ENCODE measurements around the gene ZNF808. TPM values are rescaled to one million over a fixed set of nuclear protein-coding genes. Genes with fewer than 3 reads are reported as not detected.
A peak's percentile ranks its signal among the peaks of the same experiment; 100 is the strongest.
"Not testable (repeated sequence)": the region's sequence is repeated elsewhere in the genome, so short reads cannot be mapped to it uniquely, and the experiment has no call there.

The ZNF808 gene
- polyA plus RNA-seq, 4 donors, result 1.1 to 15.2 (median 4.1) TPM

- Histone ChIP-seq H3K36me3 (ENCODE audit: control insufficient read depth in 3 of 3, insufficient read depth in 2 of 3, low read depth in 1 of 3, low read length in 3 of 3) (peaks cover 11 to 44% (median 23%) of the 10 kb centered on the region in 3 donors), H3K9me3 (ENCODE audit: control insufficient read depth in 2 of 2, insufficient read depth in 1 of 2, low read depth in 1 of 2, low read length in 1 of 2) (peaks cover 6 to 86% of the 10 kb centered on the region in 2 donors)
- 97 to 100% (median 99%) methylated on average over 8 of the region's 8 CpGs for WGBS, 3 donors
- H3K4me1 ChIP-seq (ENCODE audit: control insufficient read depth in 3 of 3, insufficient read depth in 2 of 3, low read depth in 1 of 3, low read length in 2 of 3); H3K4me3 ChIP-seq (ENCODE audit: low read depth in 1 of 3, low read length in 3 of 3); H3K27me3 ChIP-seq (ENCODE audit: control insufficient read depth in 3 of 3, insufficient read depth in 3 of 3, low read length in 3 of 3); DNase-seq; H3K27ac ChIP-seq (ENCODE audit: low read depth in 1 of 3, low read length in 2 of 3); FAIRE-seq: not testable (repeated sequence)
Measured at GRCh38 chr19:52561611-52562010, 34.1 kb downstream of the ZNF808 start.

- WGBS, 3 donors, result 84 to 97% (median 95%) methylated on average over 6 of the region's 6 CpGs
- H3K9me3 ChIP-seq (ENCODE audit: control insufficient read depth in 2 of 2, insufficient read depth in 1 of 2, low read depth in 1 of 2, low read length in 1 of 2), result peaks cover 3 to 77% of the 10 kb centered on the region in 2 donors
- FAIRE-seq, result no peak
Measured at GRCh38 chr19:52566121-52566520, 38.7 kb downstream of the ZNF808 start.

GRCh38 chr19:52566588-52566987 is 39.1 kb downstream of the ZNF808 start:
- no peak overlapping the region for H3K4me3 ChIP-seq (ENCODE audit: low read depth in 1 of 3, low read length in 3 of 3)
- H3K9me3 ChIP-seq (ENCODE audit: control insufficient read depth in 2 of 2, insufficient read depth in 1 of 2, low read depth in 1 of 2, low read length in 1 of 2), result peaks cover 3 to 72% of the 10 kb centered on the region in 2 donors
- H3K27ac ChIP-seq (ENCODE audit: low read depth in 1 of 3, low read length in 2 of 3), result no peak overlapping the region
- peak; percentile 21 to 23 for DNase-seq
- FAIRE-seq, result no peak
- no peaks in the 10 kb centered on the region for H3K27me3 ChIP-seq (ENCODE audit: control insufficient read depth in 3 of 3, insufficient read depth in 3 of 3, low read length in 3 of 3)
- peaks cover 6 to 18% (median 10%) of the 10 kb centered on the region in 3 donors for H3K36me3 ChIP-seq (ENCODE audit: control insufficient read depth in 3 of 3, insufficient read depth in 2 of 3, low read depth in 1 of 3, low read length in 3 of 3)
- peaks cover 0 to 4% (median 2%) of the 10 kb centered on the region in 3 donors for H3K4me1 ChIP-seq (ENCODE audit: control insufficient read depth in 3 of 3, insufficient read depth in 2 of 3, low read depth in 1 of 3, low read length in 2 of 3)
- WGBS, 3 donors, result 84 to 100% (median 85%) methylated on average over 2 of the region's 2 CpGs

More at GRCh38 chr19:52566121-52566520, 38.7 kb downstream of the ZNF808 start:
- peaks cover 6 to 20% (median 10%) of the 10 kb centered on the region in 3 donors for H3K36me3 ChIP-seq (ENCODE audit: control insufficient read depth in 3 of 3, insufficient read depth in 2 of 3, low read depth in 1 of 3, low read length in 3 of 3)
- DNase-seq, result no peak
- no peak overlapping the region for H3K4me3 ChIP-seq (ENCODE audit: low read depth in 1 of 3, low read length in 3 of 3)
- no peaks in the 10 kb centered on the region for H3K27me3 ChIP-seq (ENCODE audit: control insufficient read depth in 3 of 3, insufficient read depth in 3 of 3, low read length in 3 of 3)
- H3K4me1 ChIP-seq (ENCODE audit: control insufficient read depth in 3 of 3, insufficient read depth in 2 of 3, low read depth in 1 of 3, low read length in 2 of 3), result peaks cover 0 to 4% (median 1%) of the 10 kb centered on the region in 3 donors
- no peak overlapping the region for H3K27ac ChIP-seq (ENCODE audit: low read depth in 1 of 3, low read length in 2 of 3)

- no peaks in the 10 kb centered on the region for H3K27me3 ChIP-seq (ENCODE audit: control insufficient read depth in 3 of 3, insufficient read depth in 3 of 3, low read length in 3 of 3)
- no peak for DNase-seq
- peaks cover 0 to 4% (median 2%) of the 10 kb centered on the region in 3 donors for H3K4me1 ChIP-seq (ENCODE audit: control insufficient read depth in 3 of 3, insufficient read depth in 2 of 3, low read depth in 1 of 3, low read length in 2 of 3)
- WGBS, 3 donors, result 96 to 98% (median 96%) methylated on average over 14 of the region's 14 CpGs
- no peak overlapping the region for H3K27ac ChIP-seq (ENCODE audit: low read depth in 1 of 3, low read length in 2 of 3)
- peaks cover 3 to 63% of the 10 kb centered on the region in 2 donors for H3K9me3 ChIP-seq (ENCODE audit: control insufficient read depth in 2 of 2, insufficient read depth in 1 of 2, low read depth in 1 of 2, low read length in 1 of 2)
- H3K36me3 ChIP-seq (ENCODE audit: control insufficient read depth in 3 of 3, insufficient read depth in 2 of 3, low read depth in 1 of 3, low read length in 3 of 3), result peaks cover 6 to 15% (median 14%) of the 10 kb centered on the region in 3 donors
- no peak for FAIRE-seq
- no peak overlapping the region for H3K4me3 ChIP-seq (ENCODE audit: low read depth in 1 of 3, low read length in 3 of 3)
Measured at GRCh38 chr19:52567921-52568320, 40.5 kb downstream of the ZNF808 start.

- Histone ChIP-seq H3K36me3 (ENCODE audit: control insufficient read depth in 3 of 3, insufficient read depth in 2 of 3, low read depth in 1 of 3, low read length in 3 of 3) (peaks cover 2 to 19% (median 13%) of the 10 kb centered on the region in 3 donors), H3K9me3 (ENCODE audit: control insufficient read depth in 2 of 2, insufficient read depth in 1 of 2, low read depth in 1 of 2, low read length in 1 of 2) (peaks cover 3 to 53% of the 10 kb centered on the region in 2 donors), H3K4me3 (ENCODE audit: low read depth in 1 of 3, low read length in 3 of 3) (peak overlapping the region in 2 of 3 donors; percentile 61 to 79), H3K27ac (ENCODE audit: low read depth in 1 of 3, low read length in 2 of 3) (peak overlapping the region in 2 of 3 donors; percentile 19 to 89)
- H3K27me3 ChIP-seq (ENCODE audit: control insufficient read depth in 3 of 3, insufficient read depth in 3 of 3, low read length in 3 of 3); FAIRE-seq; H3K4me1 ChIP-seq (ENCODE audit: control insufficient read depth in 3 of 3, insufficient read depth in 2 of 3, low read depth in 1 of 3, low read length in 2 of 3); DNase-seq: not testable (repeated sequence)
- WGBS, 3 donors, result 11 to 27% (median 25%) methylated on average over 13 of the region's 13 CpGs
Measured at GRCh38 chr19:52569638-52569999, 42.2 kb downstream of the ZNF808 start.

- FAIRE-seq, result no peak
- H3K27ac ChIP-seq (ENCODE audit: low read depth in 1 of 3, low read length in 2 of 3), result peak within 1 kb of the TSS; percentile 86 to 91 (median 89)
- peaks cover 0 to 4% (median 2%) of the 10 kb centered on the region in 3 donors for H3K4me1 ChIP-seq (ENCODE audit: control insufficient read depth in 3 of 3, insufficient read depth in 2 of 3, low read depth in 1 of 3, low read length in 2 of 3)
- H3K9me3 ChIP-seq (ENCODE audit: control insufficient read depth in 2 of 2, insufficient read depth in 1 of 2, low read depth in 1 of 2, low read length in 1 of 2), result peaks cover 3 to 47% of the 10 kb centered on the region in 2 donors
- H3K27me3 ChIP-seq (ENCODE audit: control insufficient read depth in 3 of 3, insufficient read depth in 3 of 3, low read length in 3 of 3), result no peaks in the 10 kb centered on the region
- H3K4me3 ChIP-seq (ENCODE audit: low read depth in 1 of 3, low read length in 3 of 3), result peak within 1 kb of the TSS; percentile 61 to 79 (median 67)
- peaks cover 2 to 20% (median 13%) of the 10 kb centered on the region in 3 donors for H3K36me3 ChIP-seq (ENCODE audit: control insufficient read depth in 3 of 3, insufficient read depth in 2 of 3, low read depth in 1 of 3, low read length in 3 of 3)
- DNase-seq, result peak; percentile 93 to 97
- 1 to 2% (median 1%) methylated on average over 53 to 57 of the region's 57 CpGs for WGBS, 3 donors
Measured at GRCh38 chr19:52570000-52570861, 42.8 kb downstream of the ZNF808 start, which contains the start of gene ZNF701. TSS of gene ZNF701 (plus strand) at chr19:52570287. CDS start at chr19:52574148, 3,861 bp downstream.

GRCh38 chr19:52584736-52585440 is 57.4 kb downstream of the ZNF808 start:
- H3K4me1 ChIP-seq (ENCODE audit: control insufficient read depth in 3 of 3, insufficient read depth in 2 of 3, low read depth in 1 of 3, low read length in 2 of 3), result no peaks in the 10 kb centered on the region
- H3K27ac ChIP-seq (ENCODE audit: low read depth in 1 of 3, low read length in 2 of 3), result peak overlapping the region in 1 of 3 donors; percentile 41
- H3K27me3 ChIP-seq (ENCODE audit: control insufficient read depth in 3 of 3, insufficient read depth in 3 of 3, low read length in 3 of 3), result no peaks in the 10 kb centered on the region
- H3K9me3 ChIP-seq (ENCODE audit: control insufficient read depth in 2 of 2, insufficient read depth in 1 of 2, low read depth in 1 of 2, low read length in 1 of 2), result peaks cover 6 to 43% of the 10 kb centered on the region in 2 donors
- peaks cover 11 to 50% (median 27%) of the 10 kb centered on the region in 3 donors for H3K36me3 ChIP-seq (ENCODE audit: control insufficient read depth in 3 of 3, insufficient read depth in 2 of 3, low read depth in 1 of 3, low read length in 3 of 3)
- 49 to 80% (median 78%) methylated on average over 39 of the region's 39 CpGs for WGBS, 3 donors
- FAIRE-seq, result no peak
- peak overlapping the region in 1 of 3 donors; percentile 42 for H3K4me3 ChIP-seq (ENCODE audit: low read depth in 1 of 3, low read length in 3 of 3)
- peak in 1 of 2 donors; percentile 43 for DNase-seq

GRCh38 chr19:52585604-52586003 is 58.1 kb downstream of the ZNF808 start:
- no peak for DNase-seq
- Histone ChIP-seq H3K27ac (ENCODE audit: low read depth in 1 of 3, low read length in 2 of 3) (peak overlapping the region in 1 of 3 donors; percentile 38), H3K27me3 (ENCODE audit: control insufficient read depth in 3 of 3, insufficient read depth in 3 of 3, low read length in 3 of 3) (no peaks in the 10 kb centered on the region), H3K4me1 (ENCODE audit: control insufficient read depth in 3 of 3, insufficient read depth in 2 of 3, low read depth in 1 of 3, low read length in 2 of 3) (no peaks in the 10 kb centered on the region), H3K36me3 (ENCODE audit: control insufficient read depth in 3 of 3, insufficient read depth in 2 of 3, low read depth in 1 of 3, low read length in 3 of 3) (peaks cover 9 to 50% (median 23%) of the 10 kb centered on the region in 3 donors), H3K4me3 (ENCODE audit: low read depth in 1 of 3, low read length in 3 of 3) (no peak overlapping the region), H3K9me3 (ENCODE audit: control insufficient read depth in 2 of 2, insufficient read depth in 1 of 2, low read depth in 1 of 2, low read length in 1 of 2) (peaks cover 6 to 46% of the 10 kb centered on the region in 2 donors)
- 87 to 93% (median 91%) methylated on average over 6 of the region's 6 CpGs for WGBS, 3 donors
- no peak for FAIRE-seq

All from small intestine (tissue), 7 donors.